ENCODE measurements around the gene COIL.

DNA sequence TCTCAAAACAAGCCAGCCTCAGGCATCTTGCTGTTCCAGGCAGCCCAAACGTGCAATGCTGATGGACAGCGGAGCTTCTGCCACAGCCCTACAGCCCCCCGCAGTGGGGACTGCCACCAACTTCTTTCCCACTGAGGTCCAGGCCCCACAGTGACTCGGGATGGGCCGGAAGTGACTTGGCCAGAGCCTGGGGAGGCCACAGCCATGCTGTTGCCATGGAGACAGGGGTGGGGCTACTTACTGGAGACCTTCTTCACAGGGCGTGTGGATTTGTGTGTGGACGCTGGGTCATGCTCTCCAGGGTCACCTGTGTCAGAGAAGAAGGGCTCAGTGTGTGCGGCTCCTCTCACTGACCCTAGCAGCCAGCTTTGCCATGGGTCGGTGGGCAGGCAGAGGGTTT is 62.0 kb downstream of the COIL start:
- TF ChIP-seq, protein P1, sequence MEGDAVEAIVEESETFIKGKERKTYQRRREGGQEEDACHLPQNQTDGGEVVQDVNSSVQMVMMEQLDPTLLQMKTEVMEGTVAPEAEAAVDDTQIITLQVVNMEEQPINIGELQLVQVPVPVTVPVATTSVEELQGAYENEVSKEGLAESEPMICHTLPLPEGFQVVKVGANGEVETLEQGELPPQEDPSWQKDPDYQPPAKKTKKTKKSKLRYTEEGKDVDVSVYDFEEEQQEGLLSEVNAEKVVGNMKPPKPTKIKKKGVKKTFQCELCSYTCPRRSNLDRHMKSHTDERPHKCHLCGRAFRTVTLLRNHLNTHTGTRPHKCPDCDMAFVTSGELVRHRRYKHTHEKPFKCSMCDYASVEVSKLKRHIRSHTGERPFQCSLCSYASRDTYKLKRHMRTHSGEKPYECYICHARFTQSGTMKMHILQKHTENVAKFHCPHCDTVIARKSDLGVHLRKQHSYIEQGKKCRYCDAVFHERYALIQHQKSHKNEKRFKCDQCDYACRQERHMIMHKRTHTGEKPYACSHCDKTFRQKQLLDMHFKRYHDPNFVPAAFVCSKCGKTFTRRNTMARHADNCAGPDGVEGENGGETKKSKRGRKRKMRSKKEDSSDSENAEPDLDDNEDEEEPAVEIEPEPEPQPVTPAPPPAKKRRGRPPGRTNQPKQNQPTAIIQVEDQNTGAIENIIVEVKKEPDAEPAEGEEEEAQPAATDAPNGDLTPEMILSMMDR (IDR thresholded peaks at IDR 0.05): no peak
- TF ChIP-seq POLR2A (IDR thresholded peaks at IDR 0.05) (no peak), POLR2AphosphoS5 (IDR thresholded peaks at IDR 0.05) (no peak)
